Body of pancreas (tissue), 4 donors: Measurements from ENCODE around the gene NUDT12.

Experiments
- POLR2A ChIP-seq, 3 donors: fragments of 450-650 bp; IDR thresholded peaks; one replicate each; pipeline ENCODE4 v1.6.1; 2016; ENCODE audit warnings: antibody characterized with exemption in 3 of 3, mild to moderate bottlenecking in 2 of 3
- TF ChIP-seq, protein P1 (sequence below), 7 experiments: fragments of 450-650 bp in 4 of 7; fragments of 200-600 bp in 3 of 7; sonication (generic) in 3 of 7; IDR thresholded peaks; one replicate each; pipeline ENCODE4 v1.5.1; 2016 to 2019; ENCODE audit warnings: antibody characterized with exemption in 7 of 7

DNA sequence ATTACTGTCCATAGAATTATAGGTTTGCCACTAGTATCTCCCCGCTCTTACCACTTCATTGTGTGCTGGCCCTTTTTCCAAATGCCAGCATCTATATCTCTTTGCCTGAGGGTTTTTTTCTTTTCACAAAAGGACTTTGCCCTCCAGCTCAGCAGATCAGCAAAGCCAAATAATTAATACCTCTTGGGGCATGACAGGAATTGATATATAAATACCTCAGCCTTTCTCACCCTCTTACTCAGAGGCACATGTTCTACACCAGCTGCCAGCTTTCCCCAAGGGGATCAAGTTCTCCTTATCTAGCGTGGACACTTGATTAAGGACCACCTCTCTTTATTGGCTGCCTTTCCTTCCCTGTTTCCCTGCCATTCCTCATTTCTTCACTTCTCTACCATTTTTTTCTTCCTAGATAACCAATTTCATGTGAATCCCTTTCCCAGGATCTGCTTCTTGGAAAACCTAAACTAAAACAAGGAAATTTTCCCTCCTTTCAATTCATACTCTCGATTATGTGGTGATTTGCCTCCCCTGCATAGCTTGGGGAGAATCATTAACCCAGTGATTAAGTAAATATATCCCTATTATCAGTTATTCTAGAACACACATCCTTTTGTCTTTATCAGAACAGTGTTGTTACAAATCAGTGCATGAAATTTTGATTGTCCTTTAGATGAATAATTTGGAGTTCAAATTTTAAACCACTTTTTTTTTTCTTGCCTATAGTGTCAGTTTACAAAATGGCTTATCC, 6.9 kb upstream of the NUDT12 start:
- no peak for TF ChIP-seq POLR2A (IDR thresholded peaks at IDR 0.05)
- TF ChIP-seq, protein P1, sequence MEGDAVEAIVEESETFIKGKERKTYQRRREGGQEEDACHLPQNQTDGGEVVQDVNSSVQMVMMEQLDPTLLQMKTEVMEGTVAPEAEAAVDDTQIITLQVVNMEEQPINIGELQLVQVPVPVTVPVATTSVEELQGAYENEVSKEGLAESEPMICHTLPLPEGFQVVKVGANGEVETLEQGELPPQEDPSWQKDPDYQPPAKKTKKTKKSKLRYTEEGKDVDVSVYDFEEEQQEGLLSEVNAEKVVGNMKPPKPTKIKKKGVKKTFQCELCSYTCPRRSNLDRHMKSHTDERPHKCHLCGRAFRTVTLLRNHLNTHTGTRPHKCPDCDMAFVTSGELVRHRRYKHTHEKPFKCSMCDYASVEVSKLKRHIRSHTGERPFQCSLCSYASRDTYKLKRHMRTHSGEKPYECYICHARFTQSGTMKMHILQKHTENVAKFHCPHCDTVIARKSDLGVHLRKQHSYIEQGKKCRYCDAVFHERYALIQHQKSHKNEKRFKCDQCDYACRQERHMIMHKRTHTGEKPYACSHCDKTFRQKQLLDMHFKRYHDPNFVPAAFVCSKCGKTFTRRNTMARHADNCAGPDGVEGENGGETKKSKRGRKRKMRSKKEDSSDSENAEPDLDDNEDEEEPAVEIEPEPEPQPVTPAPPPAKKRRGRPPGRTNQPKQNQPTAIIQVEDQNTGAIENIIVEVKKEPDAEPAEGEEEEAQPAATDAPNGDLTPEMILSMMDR (IDR thresholded peaks at IDR 0.05), result no peak
